Brain microvascular endothelial cell (primary cell): ENCODE measurements around the gene SLC1A7.

Experiments
- DNase-seq: peaks from one replicate; pipeline ENCODE4 v3.0.0-alpha.2; 2020
- H3K27ac ChIP-seq: fragments of 250-450 bp; sonication (Bioruptor Pico); 2 replicates; pipeline ENCODE4 v1.5.1; 2020; ENCODE audit warnings: mild to moderate bottlenecking, moderate library complexity
- H3K27me3 ChIP-seq: fragments of 250-450 bp; sonication (Bioruptor Pico); replicated peaks from 2 replicates; pipeline ENCODE4 v1.5.1; 2020; ENCODE audit warnings: mild to moderate bottlenecking
- H3K36me3 ChIP-seq: fragments of 250-450 bp; sonication (Bioruptor Pico); replicated peaks from 2 replicates; pipeline ENCODE4 v1.5.1; 2020; ENCODE audit warnings: mild to moderate bottlenecking
- H3K4me3 ChIP-seq: 2 replicates; pipeline ENCODE4 v1.5.1; 2011; ENCODE audit warnings: low read depth, mild to moderate bottlenecking, control low read depth, low read length, moderate library complexity
- CTCF ChIP-seq: IDR thresholded peaks from 2 replicates; pipeline ENCODE4 v1.5.1; 2011; ENCODE audit warnings: low read depth, mild to moderate bottlenecking, moderate library complexity, low read length, control low read depth, inconsistent platforms; ENCODE audit errors: missing control alignments
- in situ Hi-C: cut with HindIII; loops from 2 replicates; pipeline ENCODE4 v1.10.0; 2017; ENCODE audit warnings: low sequenced_read_pairs, low pct_ligation_motif_present

Gene SLC1A7

GRCh38 chr1:53071167-53071865, 71.1 kb downstream of the SLC1A7 start:
- H3K27me3 ChIP-seq: no peaks in the 10 kb centered on the region
- no peak for TF ChIP-seq CTCF
- in situ Hi-C loops: no loop called here
- no peak for DNase-seq
- H3K4me3 ChIP-seq: no peak overlapping the region
- no peak overlapping the region for H3K27ac ChIP-seq
- no peaks in the 10 kb centered on the region for H3K36me3 ChIP-seq

- no peak for TF ChIP-seq CTCF
- in situ Hi-C loops: no loop called here
- Histone ChIP-seq H3K27me3 (no peaks in the 10 kb centered on the region), H3K27ac (no peak overlapping the region), H3K4me3 (no peak overlapping the region), H3K36me3 (no peaks in the 10 kb centered on the region)
- no peak for DNase-seq
These were observed 71.8 kb downstream of the SLC1A7 start for GRCh38 chr1:53070621-53071020.

- Histone ChIP-seq H3K4me3 (no peak overlapping the region), H3K27me3 (no peaks in the 10 kb centered on the region), H3K36me3 (no peaks in the 10 kb centered on the region), H3K27ac (no peak overlapping the region)
- no peak for TF ChIP-seq CTCF
- in situ Hi-C loops: no loop called here
- DNase-seq: no peak
These were observed 72.6 kb downstream of the SLC1A7 start for GRCh38 chr1:53069663-53070327.

GRCh38 chr1:53069265-53069662, 73.2 kb downstream of the SLC1A7 start:
- no peak overlapping the region for H3K27ac ChIP-seq
- in situ Hi-C loops: no loop called here
- H3K36me3 ChIP-seq: no peaks in the 10 kb centered on the region
- DNase-seq: no peak
- no peak overlapping the region for H3K4me3 ChIP-seq
- H3K27me3 ChIP-seq: no peaks in the 10 kb centered on the region
- no peak for TF ChIP-seq CTCF

GRCh38 chr1:53068314-53069099, 73.9 kb downstream of the SLC1A7 start:
- Histone ChIP-seq H3K4me3 (no peak overlapping the region), H3K27me3 (no peaks in the 10 kb centered on the region), H3K27ac (no peak overlapping the region), H3K36me3 (no peaks in the 10 kb centered on the region)
- TF ChIP-seq CTCF: no peak
- DNase-seq: no peak
- in situ Hi-C loops: no loop called here
